ENCODE measurements around the gene FBXL4.

FBXL4 gene

GRCh38 chr6:98947411-98948292 lies at the start of gene FBXL4:
Gene FBXL4, minus strand, starts transcription at chr6:98947946. Its CDS starts 20,958 bp downstream, at chr6:98926988.
- DNase-seq = peak; percentile 84

DNA sequence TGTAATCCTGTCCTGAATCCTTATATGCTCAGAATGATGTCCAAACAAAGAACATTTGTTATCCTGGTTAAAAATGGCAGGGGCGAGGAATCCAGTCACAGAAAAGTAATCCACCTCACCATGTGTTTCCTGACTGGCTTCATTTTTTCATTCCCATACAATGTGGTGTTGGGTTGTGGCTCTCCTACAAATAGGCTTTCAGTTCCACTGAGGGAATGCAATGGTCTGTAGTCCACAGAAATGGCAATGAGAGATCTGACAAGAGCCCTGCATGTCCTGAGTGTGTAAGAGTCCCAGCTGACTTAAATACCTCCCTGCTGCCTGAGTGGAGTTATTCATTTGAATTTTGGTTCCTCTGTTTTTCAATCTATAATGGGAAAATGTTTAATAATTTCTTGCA lies 47.4 kb upstream of the FBXL4 start:
- DNase-seq = no peak

DNA sequence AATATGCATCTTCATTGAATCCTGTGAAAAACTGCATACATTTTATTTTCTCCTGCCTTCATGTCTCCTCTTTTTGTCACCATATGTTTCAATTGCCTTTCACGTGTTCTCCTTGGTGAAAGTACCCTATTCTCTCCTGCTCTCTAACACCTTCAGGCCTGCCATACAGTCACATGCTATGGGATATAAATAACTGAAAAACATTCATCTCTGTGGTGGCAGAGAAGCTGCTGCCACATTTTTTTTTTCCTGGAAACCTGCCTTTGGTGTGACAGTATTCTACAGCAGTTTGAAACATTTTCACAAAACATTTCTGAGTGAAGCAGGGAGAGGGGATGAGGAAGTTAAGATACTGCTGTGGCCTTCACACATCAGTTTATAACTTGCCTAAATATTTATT lies 44.8 kb upstream of the FBXL4 start:
- DNase-seq = no peak

GRCh38 chr6:98986071-98986615 lies 38.4 kb upstream of the FBXL4 start:
- no peak for DNase-seq

GRCh38 chr6:98985391-98985790 lies 37.6 kb upstream of the FBXL4 start:
- no peak for DNase-seq

DNA sequence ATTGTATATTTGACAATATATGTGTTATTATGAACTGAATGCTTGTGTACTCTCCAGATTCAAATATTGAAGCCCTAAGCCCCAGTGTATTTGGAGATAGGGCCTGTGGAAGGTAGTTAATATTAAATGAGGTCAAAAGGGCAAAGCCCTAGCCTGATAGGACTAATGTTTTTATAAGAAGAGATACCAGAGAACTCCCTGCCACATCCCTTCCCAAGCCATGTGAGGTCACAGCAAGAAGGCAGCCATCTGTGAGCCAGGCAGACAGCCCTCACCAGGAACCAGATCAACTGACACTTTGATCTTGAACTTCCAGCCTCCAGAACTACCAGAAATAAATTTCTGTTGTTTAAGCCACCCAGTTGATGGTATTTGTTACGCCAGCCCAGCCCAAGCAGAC lies 36.4 kb upstream of the FBXL4 start:
- DNase-seq = no peak

DNA sequence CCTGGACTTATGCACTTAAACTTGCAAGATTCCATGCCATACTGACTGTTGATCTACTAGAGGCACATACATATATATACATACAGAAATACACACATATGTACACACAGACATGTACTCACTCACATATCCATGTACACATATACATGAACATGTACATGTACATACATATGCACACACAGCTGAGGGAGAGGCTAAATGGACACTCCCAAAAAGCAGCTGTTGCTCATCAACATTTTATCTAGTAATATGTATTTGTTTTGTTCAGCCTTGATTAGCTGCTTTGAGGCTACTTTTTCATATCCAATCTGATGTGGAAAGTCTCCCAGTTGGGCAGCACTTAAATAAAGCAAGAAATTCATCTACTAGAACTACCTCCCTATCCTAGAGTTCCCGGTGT lies 33.7 kb upstream of the FBXL4 start:
- no peak for DNase-seq

DNA sequence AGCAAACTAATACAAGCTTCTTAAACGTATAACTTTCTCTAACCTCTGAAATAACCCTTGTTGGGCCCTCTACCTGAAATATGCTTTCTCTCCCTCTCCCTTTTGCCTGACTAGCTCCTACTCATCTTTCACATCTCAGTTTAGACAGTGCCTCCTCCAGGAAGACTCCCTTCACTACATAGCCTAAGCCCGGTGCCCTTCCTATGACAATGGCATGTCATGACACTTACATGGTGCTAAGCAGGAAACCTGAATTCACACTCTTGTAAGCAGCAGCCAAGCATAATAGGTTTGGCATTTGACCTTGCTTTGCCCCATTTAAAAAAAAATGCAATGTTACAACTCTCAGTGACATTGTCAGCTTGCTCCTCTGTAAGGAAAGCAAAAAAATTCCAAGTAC lies 33.1 kb upstream of the FBXL4 start:
- no peak for DNase-seq

GRCh38 chr6:98977671-98978292 lies 30.0 kb upstream of the FBXL4 start:
- DNase-seq = peak; percentile 98

- peak; percentile 67 for DNase-seq
Observed at GRCh38 chr6:98976674-98977385, 29.1 kb upstream of the FBXL4 start.

- DNase-seq = no peak
Observed at GRCh38 chr6:98975421-98975820, 27.7 kb upstream of the FBXL4 start.

GRCh38 chr6:98974309-98974708 lies 26.6 kb upstream of the FBXL4 start:
- no peak for DNase-seq

DNA sequence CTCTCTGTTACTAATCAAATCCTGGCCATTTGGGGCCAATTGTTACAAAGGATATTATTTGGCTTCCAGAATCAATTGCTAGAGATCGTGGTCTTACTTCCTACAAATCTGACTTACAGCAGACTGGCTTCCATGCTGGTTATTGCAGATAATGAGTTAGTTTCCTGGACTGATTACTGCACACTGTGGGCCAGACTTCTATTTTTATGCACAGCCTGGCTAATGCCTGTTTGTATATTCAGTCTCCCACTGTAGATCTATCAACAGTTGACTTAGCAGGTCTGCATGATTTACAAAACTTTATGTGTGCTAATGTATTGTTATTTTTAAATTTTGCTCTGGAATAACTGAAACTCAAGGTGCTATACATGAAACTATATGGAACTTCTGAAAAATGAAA lies 25.8 kb upstream of the FBXL4 start:
- DNase-seq = no peak

DNA sequence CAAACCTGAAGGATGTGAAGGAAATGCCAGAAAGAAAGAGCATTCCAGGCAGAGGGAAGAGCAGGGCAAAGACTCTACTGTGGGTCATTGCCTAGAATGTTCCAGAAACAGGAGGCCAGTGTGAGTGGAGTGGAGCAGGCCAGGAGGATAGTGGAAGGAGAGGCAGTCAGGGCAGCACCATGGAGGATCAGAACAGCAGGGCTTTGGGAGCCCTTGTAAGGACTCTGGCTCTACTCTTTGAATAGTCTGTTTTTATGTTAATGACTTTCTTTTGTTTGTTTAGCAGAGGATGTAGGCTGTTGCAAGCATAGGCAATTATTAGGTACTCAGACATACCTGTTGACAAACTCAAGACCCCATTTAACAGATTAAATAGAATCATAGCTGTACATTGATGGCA lies 23.6 kb upstream of the FBXL4 start:
- peak; percentile 31 for DNase-seq

DNA sequence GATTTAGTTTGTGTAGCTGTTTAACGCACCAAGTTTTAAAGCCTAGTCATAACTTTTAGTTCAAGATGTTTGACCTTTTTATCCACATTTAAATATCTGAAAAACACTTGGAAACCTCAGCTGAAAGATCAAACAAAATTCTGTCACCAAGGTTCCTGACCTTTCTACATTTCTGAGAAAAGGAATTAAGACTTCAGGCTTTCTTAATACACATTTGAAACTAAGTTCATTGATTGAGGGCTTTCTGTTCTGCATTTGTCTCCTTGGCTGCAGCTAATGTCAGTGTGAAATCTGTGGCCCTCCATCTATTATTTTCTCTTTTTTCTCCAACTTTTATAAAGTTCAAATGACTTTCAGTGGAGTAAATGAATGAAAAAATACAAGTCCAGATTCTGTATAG lies 22.7 kb upstream of the FBXL4 start:
- DNase-seq = no peak

GRCh38 chr6:98967616-98968015 lies 19.9 kb upstream of the FBXL4 start:
- DNase-seq = no peak

GRCh38 chr6:98959631-98960030 lies 11.9 kb upstream of the FBXL4 start:
- DNase-seq = no peak

- no peak for DNase-seq
Observed at GRCh38 chr6:98958776-98959175, 11.0 kb upstream of the FBXL4 start.

DNA sequence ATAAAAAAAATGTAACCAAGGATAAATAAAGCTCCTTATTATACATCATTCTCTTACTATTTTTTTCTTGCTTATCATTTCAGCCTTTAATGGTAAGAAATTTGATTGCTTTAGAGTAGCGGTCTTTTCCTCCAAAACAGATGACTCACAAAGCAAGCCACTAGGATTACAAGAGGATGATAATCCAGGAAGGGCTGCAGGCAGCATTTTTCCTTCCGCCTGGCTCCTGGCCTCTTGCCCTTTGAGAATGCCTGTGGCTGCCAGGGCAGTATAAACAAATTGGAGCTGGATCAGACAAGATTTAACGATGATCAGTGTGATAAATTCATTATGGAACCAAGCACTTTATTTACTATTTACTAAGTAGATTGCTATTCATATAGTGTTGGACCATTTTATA lies 9.7 kb upstream of the FBXL4 start:
- no peak for DNase-seq

- DNase-seq = no peak
Observed at GRCh38 chr6:98949589-98949988, 1.8 kb upstream of the FBXL4 start.

DNA sequence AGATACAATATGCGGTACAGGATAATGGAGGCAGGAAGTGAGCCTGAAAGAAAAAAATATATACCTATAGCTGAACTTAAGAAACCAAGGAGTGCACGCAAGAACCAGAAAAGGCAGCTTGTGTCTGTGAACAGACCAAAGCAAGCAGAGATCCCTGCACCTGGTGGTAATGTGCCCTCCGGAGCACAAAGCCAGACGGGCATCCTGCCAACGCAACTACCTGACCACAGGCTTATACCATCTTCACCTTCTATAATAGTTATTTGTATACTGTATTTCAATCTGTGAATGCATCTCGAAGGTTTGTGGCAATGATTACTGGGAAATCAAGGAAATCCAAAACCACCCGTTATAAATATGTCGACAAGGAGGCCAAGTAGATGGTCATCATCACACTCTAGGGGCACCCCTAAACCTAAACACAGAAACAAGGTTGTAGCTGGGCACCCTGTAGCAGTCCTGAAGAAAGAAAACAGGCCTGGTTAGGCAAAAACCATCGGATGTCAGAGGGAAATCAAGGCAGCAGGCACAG lies 801 bp downstream of the FBXL4 start:
- DNase-seq = peak; percentile 78

- peak; percentile 44 for DNase-seq
Observed at GRCh38 chr6:98946266-98946878, 1.4 kb downstream of the FBXL4 start.
